ENCODE data around the gene SERPINA3. TPM values are rescaled to one million over a fixed set of nuclear protein-coding genes. Genes with fewer than 3 reads are reported as not detected.

Gene SERPINA3
- total RNA-seq, 1 experiment from 2014 or later: 2,914 TPM

DNA sequence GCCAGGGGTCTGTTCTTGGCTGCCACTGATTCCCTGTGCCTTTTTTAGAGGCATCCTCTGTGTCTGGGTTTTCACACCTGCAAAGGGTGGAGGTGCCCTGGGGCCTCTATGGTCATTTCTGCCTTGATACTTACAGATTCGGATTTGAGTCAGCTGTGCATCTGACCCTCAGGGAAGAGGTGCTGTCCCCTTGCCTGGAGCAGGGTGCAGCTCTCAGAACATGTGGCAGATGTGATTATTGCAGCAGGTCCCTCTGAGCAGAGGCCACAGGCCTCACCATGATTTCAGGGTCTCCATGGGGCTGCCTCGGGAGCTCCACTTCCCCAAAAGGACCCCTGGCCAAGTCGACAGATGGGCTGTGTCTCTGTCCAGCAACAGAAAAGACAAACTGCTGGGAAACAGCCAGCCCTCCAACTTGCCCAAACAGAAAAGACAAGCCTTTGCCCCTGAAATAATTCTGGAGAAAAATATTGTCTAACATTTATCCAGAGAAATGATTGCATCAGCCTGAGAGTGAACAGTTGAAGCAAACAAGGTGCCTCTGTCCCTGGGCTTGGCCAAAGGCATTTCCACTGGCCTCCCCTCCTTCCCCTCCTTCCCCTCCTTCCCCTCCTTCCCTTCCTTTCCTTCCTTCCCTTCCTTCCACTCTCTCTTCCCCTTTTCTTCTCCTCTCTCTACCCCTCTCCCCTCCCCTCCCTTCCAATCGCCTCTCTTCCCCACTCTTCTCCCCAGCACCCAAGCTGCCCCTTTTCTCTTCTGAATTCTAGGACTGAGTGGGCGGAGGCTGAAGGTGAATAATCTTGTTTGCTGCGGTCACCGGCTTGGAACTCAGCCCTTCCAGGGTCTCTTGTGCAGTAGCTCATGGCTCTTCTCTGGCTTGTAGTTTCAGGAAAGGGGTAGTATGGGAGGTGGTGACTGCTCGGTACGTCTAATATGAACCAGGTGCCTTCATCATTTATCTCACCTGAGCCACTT lies 676 bp downstream of the SERPINA3 start:
- H3K27me3 Mint-ChIP-seq (ENCODE audit: unreplicated experiment): no peaks in the 10 kb centered on the region
- H3K9me3 Mint-ChIP-seq (ENCODE audit: low read depth, unreplicated experiment): peaks cover 2% of the 10 kb centered on the region
- CTCF ChIA-PET: interaction anchor here (0.6 to 4.2 kb wide), 7 partner anchors 11 to 643 kb away, joined by 3 to 76 read pairs (median 6); partner anchors contain the start of gene SERPINA5
- peak; percentile 29 for DNase-seq
- no peak overlapping the region for H3K27ac Mint-ChIP-seq (ENCODE audit: unreplicated experiment)
- intact Hi-C loops (cut with micrococcal nuclease; ENCODE audit: unreplicated experiment): loop anchor here (10.0 kb wide), 1 partner anchor 178 kb away; no protein-coding TSS in a partner anchor
- BruUV-seq (replicated peaks): TSS peak; percentile 53
- TF ChIP-seq, protein P1, sequence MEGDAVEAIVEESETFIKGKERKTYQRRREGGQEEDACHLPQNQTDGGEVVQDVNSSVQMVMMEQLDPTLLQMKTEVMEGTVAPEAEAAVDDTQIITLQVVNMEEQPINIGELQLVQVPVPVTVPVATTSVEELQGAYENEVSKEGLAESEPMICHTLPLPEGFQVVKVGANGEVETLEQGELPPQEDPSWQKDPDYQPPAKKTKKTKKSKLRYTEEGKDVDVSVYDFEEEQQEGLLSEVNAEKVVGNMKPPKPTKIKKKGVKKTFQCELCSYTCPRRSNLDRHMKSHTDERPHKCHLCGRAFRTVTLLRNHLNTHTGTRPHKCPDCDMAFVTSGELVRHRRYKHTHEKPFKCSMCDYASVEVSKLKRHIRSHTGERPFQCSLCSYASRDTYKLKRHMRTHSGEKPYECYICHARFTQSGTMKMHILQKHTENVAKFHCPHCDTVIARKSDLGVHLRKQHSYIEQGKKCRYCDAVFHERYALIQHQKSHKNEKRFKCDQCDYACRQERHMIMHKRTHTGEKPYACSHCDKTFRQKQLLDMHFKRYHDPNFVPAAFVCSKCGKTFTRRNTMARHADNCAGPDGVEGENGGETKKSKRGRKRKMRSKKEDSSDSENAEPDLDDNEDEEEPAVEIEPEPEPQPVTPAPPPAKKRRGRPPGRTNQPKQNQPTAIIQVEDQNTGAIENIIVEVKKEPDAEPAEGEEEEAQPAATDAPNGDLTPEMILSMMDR (IDR thresholded peaks at IDR 0.05; ENCODE audit: unreplicated experiment): no peak
- peak overlapping the region; percentile 77 for H3K4me3 Mint-ChIP-seq (ENCODE audit: low read depth, unreplicated experiment)
- peaks cover 36% of the 10 kb centered on the region for H3K4me1 Mint-ChIP-seq (ENCODE audit: low read depth, unreplicated experiment)
- H3K36me3 Mint-ChIP-seq (ENCODE audit: insufficient read depth, unreplicated experiment): peaks cover 19% of the 10 kb centered on the region

DNA sequence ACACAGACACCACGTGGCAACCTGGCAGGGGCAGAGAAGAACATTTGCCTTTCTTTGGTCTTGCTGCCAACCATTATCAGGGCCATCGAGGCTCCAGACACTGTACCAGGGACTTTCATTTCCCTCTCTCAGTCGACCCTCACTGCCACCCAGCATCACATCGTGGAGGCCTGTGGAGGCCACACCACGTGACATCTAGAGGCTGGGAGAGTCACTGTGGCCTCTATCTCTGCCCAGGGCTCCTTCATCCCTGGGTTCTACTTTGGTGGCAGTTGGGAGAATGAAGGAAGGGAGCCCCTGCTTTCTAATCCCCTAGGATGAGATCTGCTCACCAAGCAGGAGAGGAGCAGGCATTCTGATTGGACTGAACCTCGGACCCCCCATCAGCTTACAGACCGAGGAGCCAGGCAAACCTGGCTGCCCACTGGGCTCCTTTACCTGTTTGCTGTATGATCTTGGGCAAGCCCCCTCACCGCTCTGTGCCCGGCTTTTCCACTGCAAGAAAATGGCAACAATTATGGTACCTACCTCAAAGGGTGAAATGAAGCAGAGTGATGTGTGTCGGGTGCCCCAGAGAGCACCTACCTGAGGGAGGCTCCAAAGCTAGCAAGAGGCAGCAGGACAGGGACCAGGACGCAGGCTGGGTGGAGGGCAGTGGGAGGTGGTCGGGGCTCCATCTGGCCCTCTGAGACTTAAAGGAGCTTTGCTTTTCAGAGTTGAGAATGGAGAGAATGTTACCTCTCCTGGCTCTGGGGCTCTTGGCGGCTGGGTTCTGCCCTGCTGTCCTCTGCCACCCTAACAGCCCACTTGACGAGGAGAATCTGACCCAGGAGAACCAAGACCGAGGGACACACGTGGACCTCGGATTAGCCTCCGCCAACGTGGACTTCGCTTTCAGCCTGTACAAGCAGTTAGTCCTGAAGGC lies 1.8 kb downstream of the SERPINA3 start:
- TF ChIP-seq, protein P1 (IDR thresholded peaks at IDR 0.05; ENCODE audit: unreplicated experiment): no peak
- peak; percentile 17 for DNase-seq
- no peaks in the 10 kb centered on the region for H3K27me3 Mint-ChIP-seq (ENCODE audit: unreplicated experiment)
- peaks cover 6% of the 10 kb centered on the region for H3K9me3 Mint-ChIP-seq (ENCODE audit: low read depth, unreplicated experiment)
- intact Hi-C loops (cut with micrococcal nuclease; ENCODE audit: unreplicated experiment): loop anchor here (10.0 kb wide), 1 partner anchor 179 kb away; no protein-coding TSS in a partner anchor
- H3K36me3 Mint-ChIP-seq (ENCODE audit: insufficient read depth, unreplicated experiment): peaks cover 17% of the 10 kb centered on the region
- H3K4me3 Mint-ChIP-seq (ENCODE audit: low read depth, unreplicated experiment): peak overlapping the region; percentile 77
- peaks cover 43% of the 10 kb centered on the region for H3K4me1 Mint-ChIP-seq (ENCODE audit: low read depth, unreplicated experiment)
- no peak overlapping the region for H3K27ac Mint-ChIP-seq (ENCODE audit: unreplicated experiment)
- no TSS peak for BruUV-seq (replicated peaks)
- CTCF ChIA-PET: interaction anchor here (0.6 to 2.2 kb wide), 3 partner anchors 11 to 642 kb away, joined by 6 to 14 read pairs (median 6); no protein-coding TSS in a partner anchor

DNA sequence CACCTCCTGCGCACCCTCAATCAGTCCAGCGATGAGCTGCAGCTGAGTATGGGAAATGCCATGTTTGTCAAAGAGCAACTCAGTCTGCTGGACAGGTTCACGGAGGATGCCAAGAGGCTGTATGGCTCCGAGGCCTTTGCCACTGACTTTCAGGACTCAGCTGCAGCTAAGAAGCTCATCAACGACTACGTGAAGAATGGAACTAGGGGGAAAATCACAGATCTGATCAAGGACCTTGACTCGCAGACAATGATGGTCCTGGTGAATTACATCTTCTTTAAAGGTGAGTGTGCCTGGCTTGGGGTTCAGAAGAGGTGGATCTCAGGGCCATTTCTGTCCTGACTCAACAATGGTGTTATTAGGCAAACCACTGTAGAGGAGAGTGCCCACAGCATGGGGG lies 2.6 kb downstream of the SERPINA3 start:
- TF ChIP-seq, protein P1 (IDR thresholded peaks at IDR 0.05; ENCODE audit: unreplicated experiment): no peak
- no TSS peak for BruUV-seq (replicated peaks)
- no peak for DNase-seq
- peaks cover 6% of the 10 kb centered on the region for H3K9me3 Mint-ChIP-seq (ENCODE audit: low read depth, unreplicated experiment)
- intact Hi-C loops (cut with micrococcal nuclease; ENCODE audit: unreplicated experiment): loop anchor here (10.0 kb wide), 1 partner anchor 180 kb away; no protein-coding TSS in a partner anchor
- H3K27ac Mint-ChIP-seq (ENCODE audit: unreplicated experiment): no peak overlapping the region
- H3K4me1 Mint-ChIP-seq (ENCODE audit: low read depth, unreplicated experiment): peaks cover 42% of the 10 kb centered on the region
- H3K27me3 Mint-ChIP-seq (ENCODE audit: unreplicated experiment): no peaks in the 10 kb centered on the region
- H3K36me3 Mint-ChIP-seq (ENCODE audit: insufficient read depth, unreplicated experiment): peaks cover 9% of the 10 kb centered on the region
- H3K4me3 Mint-ChIP-seq (ENCODE audit: low read depth, unreplicated experiment): peak overlapping the region; percentile 77
- CTCF ChIA-PET: interaction anchor here (1.1 to 2.2 kb wide), 3 partner anchors 10 to 16 kb away, joined by 3 to 14 read pairs (median 6); no protein-coding TSS in a partner anchor

DNA sequence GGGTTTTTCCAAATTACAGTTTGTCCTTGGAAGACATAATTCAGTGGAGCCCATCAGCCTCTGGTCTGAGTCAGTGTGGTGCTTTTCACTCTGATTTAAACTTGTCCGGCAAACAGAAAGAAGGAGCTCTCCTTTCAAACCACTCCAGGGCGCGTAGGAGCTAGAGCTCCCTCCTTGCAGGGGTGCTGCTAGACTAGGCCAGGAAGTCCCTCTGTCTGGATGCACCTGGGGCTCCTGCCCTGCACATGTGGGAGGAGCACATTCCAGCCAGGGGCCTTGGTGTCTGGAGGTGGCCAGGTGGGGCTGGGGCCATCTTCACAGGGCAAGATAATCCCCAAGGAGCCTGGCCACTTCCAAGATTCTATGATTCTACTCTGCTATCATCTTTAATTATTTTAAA lies 3.1 kb downstream of the SERPINA3 start:
- Mint-ChIP-seq H3K4me3 (ENCODE audit: low read depth, unreplicated experiment) (peak overlapping the region; percentile 77), H3K36me3 (ENCODE audit: insufficient read depth, unreplicated experiment) (peaks cover 7% of the 10 kb centered on the region), H3K4me1 (ENCODE audit: low read depth, unreplicated experiment) (peaks cover 42% of the 10 kb centered on the region), H3K9me3 (ENCODE audit: low read depth, unreplicated experiment) (peaks cover 6% of the 10 kb centered on the region), H3K27me3 (ENCODE audit: unreplicated experiment) (no peaks in the 10 kb centered on the region), H3K27ac (ENCODE audit: unreplicated experiment) (no peak overlapping the region)
- TF ChIP-seq, protein P1 (IDR thresholded peaks at IDR 0.05; ENCODE audit: unreplicated experiment): no peak
- BruUV-seq (replicated peaks): no TSS peak
- CTCF ChIA-PET: interaction anchor here (1.1 to 2.2 kb wide), 3 partner anchors 9 to 16 kb away, joined by 3 to 14 read pairs (median 6); no protein-coding TSS in a partner anchor
- intact Hi-C loops (cut with micrococcal nuclease; ENCODE audit: unreplicated experiment): loop anchor here (10.0 kb wide), 1 partner anchor 180 kb away; no protein-coding TSS in a partner anchor
- DNase-seq: no peak

Data from Calu3 (cell line).